ENCODE results near the gene RIN3. TPM values are rescaled to one million over a fixed set of nuclear protein-coding genes. Genes with fewer than 3 reads are reported as not detected.

Gene RIN3
- total RNA-seq, 1 donor from 2014 or later: 28.0 TPM

- Histone ChIP-seq H2AFZ (ENCODE audit: low read depth, low read length) (no peak overlapping the region), H3K4me2 (ENCODE audit: low read length) (no peak overlapping the region), H3K36me3 (ENCODE audit: insufficient read depth, low read length) (no peaks in the 10 kb centered on the region), H3K9ac (ENCODE audit: low read length) (no peak overlapping the region), H3K4me1 (ENCODE audit: insufficient read depth, low read length) (no peaks in the 10 kb centered on the region), H3K79me2 (ENCODE audit: insufficient read depth, low read length) (peaks cover 77% of the 10 kb centered on the region), H3K9me3 (ENCODE audit: insufficient read depth, low read depth, low read length) (no peaks in the 10 kb centered on the region), H3K27me3 (ENCODE audit: insufficient read depth, low read length) (no peaks in the 10 kb centered on the region), H4K20me1 (ENCODE audit: insufficient read depth, low read length) (peaks cover 75% of the 10 kb centered on the region), H3K4me3 (ENCODE audit: insufficient read depth, low read depth, low read length) (no peak overlapping the region), H3K27ac (ENCODE audit: low read depth, low read length) (no peak overlapping the region)
- Mint-ChIP-seq H3K27ac (ENCODE audit: unreplicated experiment) (no peak overlapping the region), H3K27me3 (ENCODE audit: low read depth, unreplicated experiment) (no peaks in the 10 kb centered on the region), H3K36me3 (ENCODE audit: low read depth, unreplicated experiment) (peaks cover 14% of the 10 kb centered on the region), H3K9me3 (ENCODE audit: unreplicated experiment) (no peaks in the 10 kb centered on the region), H3K4me1 (ENCODE audit: low read depth, unreplicated experiment) (no peaks in the 10 kb centered on the region), H3K4me3 (ENCODE audit: unreplicated experiment) (no peak overlapping the region)
- DNase-seq (ENCODE audit: low read depth): no peak
- TF ChIP-seq CTCF (IDR thresholded peaks at IDR 0.05; ENCODE audit: insufficient read depth, low read depth, low read length) (no peak), EZH2 (IDR thresholded peaks at IDR 0.05; ENCODE audit: insufficient read depth, low read length) (no peak)
- FAIRE-seq: no peak
Measured at GRCh38 chr14:92521058-92521415, 7.5 kb downstream of the RIN3 start.

- Mint-ChIP-seq H3K27ac (ENCODE audit: unreplicated experiment) (no peak overlapping the region), H3K4me1 (ENCODE audit: low read depth, unreplicated experiment) (no peaks in the 10 kb centered on the region), H3K4me3 (ENCODE audit: unreplicated experiment) (no peak overlapping the region), H3K36me3 (ENCODE audit: low read depth, unreplicated experiment) (peaks cover 14% of the 10 kb centered on the region), H3K9me3 (ENCODE audit: unreplicated experiment) (no peaks in the 10 kb centered on the region), H3K27me3 (ENCODE audit: low read depth, unreplicated experiment) (no peaks in the 10 kb centered on the region)
- TF ChIP-seq CTCF (IDR thresholded peaks at IDR 0.05; ENCODE audit: insufficient read depth, low read depth, low read length) (no peak), EZH2 (IDR thresholded peaks at IDR 0.05; ENCODE audit: insufficient read depth, low read length) (no peak)
- Histone ChIP-seq H3K4me2 (ENCODE audit: low read length) (no peak overlapping the region), H3K27me3 (ENCODE audit: insufficient read depth, low read length) (no peaks in the 10 kb centered on the region), H2AFZ (ENCODE audit: low read depth, low read length) (no peak overlapping the region), H3K4me3 (ENCODE audit: insufficient read depth, low read depth, low read length) (no peak overlapping the region), H3K9me3 (ENCODE audit: insufficient read depth, low read depth, low read length) (no peaks in the 10 kb centered on the region), H3K9ac (ENCODE audit: low read length) (no peak overlapping the region), H3K36me3 (ENCODE audit: insufficient read depth, low read length) (no peaks in the 10 kb centered on the region), H3K27ac (ENCODE audit: low read depth, low read length) (no peak overlapping the region), H3K79me2 (ENCODE audit: insufficient read depth, low read length) (peaks cover 59% of the 10 kb centered on the region), H3K4me1 (ENCODE audit: insufficient read depth, low read length) (no peaks in the 10 kb centered on the region), H4K20me1 (ENCODE audit: insufficient read depth, low read length) (peaks cover 57% of the 10 kb centered on the region)
- FAIRE-seq (no peak), DNase-seq (ENCODE audit: low read depth) (no peak)
Measured at GRCh38 chr14:92523752-92524151, 10.2 kb downstream of the RIN3 start.

- H3K4me3 Mint-ChIP-seq (ENCODE audit: unreplicated experiment): no peak overlapping the region
- Histone ChIP-seq H3K9me3 (ENCODE audit: insufficient read depth, low read depth, low read length) (no peaks in the 10 kb centered on the region), H3K79me2 (ENCODE audit: insufficient read depth, low read length) (peaks cover 53% of the 10 kb centered on the region), H4K20me1 (ENCODE audit: insufficient read depth, low read length) (peaks cover 48% of the 10 kb centered on the region), H3K36me3 (ENCODE audit: insufficient read depth, low read length) (no peaks in the 10 kb centered on the region), H3K4me1 (ENCODE audit: insufficient read depth, low read length) (no peaks in the 10 kb centered on the region), H3K27ac (ENCODE audit: low read depth, low read length) (no peak overlapping the region), H3K4me2 (ENCODE audit: low read length) (no peak overlapping the region), H3K9ac (ENCODE audit: low read length) (no peak overlapping the region), H3K27me3 (ENCODE audit: insufficient read depth, low read length) (no peaks in the 10 kb centered on the region), H3K4me3 (ENCODE audit: insufficient read depth, low read depth, low read length) (no peak overlapping the region), H2AFZ (ENCODE audit: low read depth, low read length) (no peak overlapping the region)
- H3K27me3 Mint-ChIP-seq (ENCODE audit: low read depth, unreplicated experiment): no peaks in the 10 kb centered on the region
- no peak overlapping the region for H3K27ac Mint-ChIP-seq (ENCODE audit: unreplicated experiment)
- no peaks in the 10 kb centered on the region for H3K9me3 Mint-ChIP-seq (ENCODE audit: unreplicated experiment)
- TF ChIP-seq EZH2 (IDR thresholded peaks at IDR 0.05; ENCODE audit: insufficient read depth, low read length) (no peak), CTCF (IDR thresholded peaks at IDR 0.05; ENCODE audit: insufficient read depth, low read depth, low read length) (no peak)
- FAIRE-seq: no peak
- H3K4me1 Mint-ChIP-seq (ENCODE audit: low read depth, unreplicated experiment): peaks cover under 1% of the 10 kb centered on the region
- H3K36me3 Mint-ChIP-seq (ENCODE audit: low read depth, unreplicated experiment): peaks cover 14% of the 10 kb centered on the region
- no peak for DNase-seq (ENCODE audit: low read depth)
Measured at GRCh38 chr14:92524602-92525185, 11.1 kb downstream of the RIN3 start.

All from astrocyte (in vitro differentiated cells and primary cell).